Esophagus mucosa (tissue), 1 donor: Measurements from ENCODE around the gene GAPDHS. TPM values are rescaled to one million over a fixed set of nuclear protein-coding genes. Genes with fewer than 3 reads are reported as not detected.
A peak's percentile ranks its signal among the peaks of the same experiment; 100 is the strongest.

Experiments
- ATAC-seq: fragments of 200-7000 bp; cut with Tn5 transposase; one replicate; pipeline ENCODE4 v1.9.1; 2020
- total RNA-seq: library from RNA; stranded (reverse); gene quantifications from one replicate; pipeline ENCODE4 v1.2.4, GENCODE V29; 2023
- donor health status: DM: yes; HTN: yes; CAD: no.

The GAPDHS gene
- total RNA-seq, 1 donor from 2014 or later, result not detected

DNA sequence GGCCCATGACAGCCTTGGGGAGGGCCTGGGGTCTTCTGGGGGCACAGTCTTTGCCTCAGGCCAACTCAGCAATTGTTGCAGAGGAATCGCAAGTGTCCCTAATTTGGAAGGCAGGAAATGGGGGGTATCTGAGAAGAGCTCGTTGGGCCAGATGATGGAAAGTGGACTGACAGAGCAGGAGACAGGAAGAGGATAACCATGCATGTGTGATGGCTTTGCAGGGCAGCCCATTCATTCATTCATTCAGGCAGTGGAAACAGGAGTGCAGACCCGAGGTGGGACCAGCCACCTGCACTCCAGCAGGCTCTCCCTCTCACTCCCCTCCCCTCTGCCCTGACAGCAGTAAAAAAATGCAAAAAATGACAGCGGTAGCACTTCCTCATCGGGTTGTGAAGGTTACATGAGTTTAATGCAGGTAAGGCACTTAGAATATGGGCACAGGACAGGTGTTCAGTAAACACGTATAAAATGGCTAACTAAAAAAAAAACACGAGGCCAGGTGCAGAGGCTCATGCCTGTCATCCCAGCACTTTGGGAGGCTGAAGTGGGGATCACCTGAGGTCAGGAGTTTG is 7.2 kb downstream of the GAPDHS start:
- ATAC-seq, result no peak

DNA sequence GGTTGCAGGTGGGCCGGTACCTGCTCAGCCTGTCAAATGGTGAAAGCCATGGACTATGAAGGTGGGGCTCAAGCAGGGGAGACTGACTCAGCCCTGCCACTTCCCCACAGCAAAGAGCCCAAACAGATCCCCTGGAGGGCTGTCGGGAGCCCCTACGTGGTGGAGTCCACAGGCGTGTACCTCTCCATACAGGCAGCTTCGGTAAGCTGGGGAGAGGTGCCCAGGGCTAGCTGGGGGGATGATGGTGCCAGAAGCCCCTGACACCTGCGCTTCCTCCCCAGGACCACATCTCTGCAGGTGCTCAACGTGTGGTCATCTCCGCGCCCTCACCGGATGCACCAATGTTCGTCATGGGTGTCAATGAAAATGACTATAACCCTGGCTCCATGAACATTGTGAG is 9.0 kb downstream of the GAPDHS start:
- ATAC-seq, result no peak

DNA sequence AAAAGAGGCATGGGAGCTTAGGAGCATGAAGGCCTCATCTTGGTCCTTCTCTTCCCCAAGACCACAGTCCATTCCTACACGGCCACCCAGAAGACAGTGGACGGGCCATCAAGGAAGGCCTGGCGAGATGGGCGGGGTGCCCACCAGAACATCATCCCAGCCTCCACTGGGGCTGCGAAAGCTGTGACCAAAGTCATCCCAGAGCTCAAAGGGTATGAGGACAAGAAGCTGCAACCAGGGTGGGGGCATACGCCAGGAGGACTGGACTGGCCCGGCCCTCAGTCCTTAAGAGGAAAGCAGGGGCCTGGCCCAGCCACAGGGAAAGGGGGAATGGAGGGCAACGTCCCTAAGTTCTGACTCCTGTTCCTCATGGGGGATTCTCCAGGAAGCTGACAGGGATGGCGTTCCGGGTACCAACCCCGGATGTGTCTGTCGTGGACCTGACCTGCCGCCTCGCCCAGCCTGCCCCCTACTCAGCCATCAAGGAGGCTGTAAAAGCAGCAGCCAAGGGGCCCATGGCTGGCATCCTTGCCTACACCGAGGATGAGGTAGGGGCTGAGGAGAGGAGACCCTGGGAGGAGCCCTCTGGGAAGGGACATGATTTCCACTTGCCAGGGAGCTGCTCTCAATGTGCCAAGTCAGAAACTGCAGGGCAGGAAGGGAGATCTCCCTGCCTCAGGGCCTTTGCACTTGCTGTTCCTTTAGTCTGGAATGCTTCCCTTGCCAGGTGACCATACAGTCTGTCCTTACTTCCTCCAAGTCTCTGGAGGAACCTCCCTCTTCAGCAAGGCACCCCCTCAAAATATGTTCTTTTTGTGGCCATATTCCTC is 10.2 kb downstream of the GAPDHS start:
- ATAC-seq, result no peak

DNA sequence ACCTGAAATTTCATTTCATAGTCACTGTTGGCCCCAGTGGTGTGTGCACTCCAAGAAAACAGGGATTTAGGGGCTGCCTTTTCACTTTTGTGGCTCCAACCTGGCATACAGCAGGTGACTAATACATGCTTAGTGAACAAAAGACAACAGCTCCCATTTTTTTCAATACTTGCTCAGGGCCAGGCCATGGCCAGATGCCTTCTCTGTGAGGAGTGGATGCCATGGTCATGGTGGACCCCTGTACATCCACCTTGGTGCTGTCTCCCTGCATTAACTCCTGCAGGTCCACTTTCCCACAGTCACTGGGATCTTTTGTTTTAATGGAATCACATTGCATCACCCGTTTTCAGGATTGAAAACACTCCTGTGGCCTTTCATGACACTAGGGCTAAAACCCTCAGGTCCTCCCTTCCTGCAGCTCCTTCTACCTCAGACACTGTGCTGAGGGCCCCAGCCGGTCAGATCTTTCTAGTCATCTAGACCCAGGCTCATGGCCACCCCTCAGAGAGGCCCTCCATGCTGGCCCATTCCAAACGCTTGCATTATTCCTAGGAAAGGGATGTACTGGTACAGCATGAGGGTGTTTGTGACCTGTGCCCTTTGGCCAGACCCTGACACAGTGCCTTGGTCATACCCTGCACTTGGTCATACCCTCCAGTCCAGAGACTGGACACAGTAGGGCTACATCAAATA is 11.0 kb downstream of the GAPDHS start:
- no peak for ATAC-seq

DNA sequence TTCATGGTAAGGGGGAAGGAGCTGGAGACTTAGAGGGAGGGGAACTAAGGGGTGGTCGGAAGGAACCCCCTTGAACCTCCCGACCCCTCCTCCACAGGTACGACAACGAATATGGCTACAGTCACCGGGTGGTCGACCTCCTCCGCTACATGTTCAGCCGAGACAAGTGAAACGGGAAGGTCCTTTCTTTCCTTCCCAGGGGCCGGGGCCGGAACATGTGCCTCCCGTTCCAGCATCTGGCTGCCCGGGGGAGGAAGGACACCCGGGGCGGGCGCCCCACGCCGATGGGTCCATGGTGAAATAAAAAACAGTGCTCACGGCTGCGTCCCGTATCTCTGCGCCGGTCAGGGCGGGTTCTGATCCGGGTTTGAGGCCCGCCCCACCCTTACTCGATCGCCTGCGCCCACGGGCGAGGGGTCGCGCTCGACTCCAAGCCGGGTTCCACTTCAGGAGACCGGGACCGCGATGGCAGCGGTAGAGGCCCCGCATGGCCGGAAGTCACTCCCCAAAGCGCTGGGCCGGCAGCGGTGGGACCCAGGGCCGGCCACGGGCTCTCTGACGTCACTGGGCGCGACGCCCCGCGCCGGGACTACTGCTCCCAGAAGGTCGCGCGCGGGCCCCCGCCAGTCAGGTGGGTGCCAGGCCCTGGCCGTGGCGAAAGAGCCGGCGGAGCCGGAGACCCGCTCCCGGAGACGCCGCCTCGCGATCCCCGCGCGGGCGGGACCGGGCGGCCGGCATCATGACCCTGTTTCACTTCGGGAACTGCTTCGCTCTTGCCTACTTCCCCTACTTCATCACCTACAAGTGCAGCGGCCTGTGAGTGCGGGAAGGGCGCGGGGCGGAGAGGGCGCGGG is 12.0 kb downstream of the GAPDHS start, which contains the start of gene TMEM147:
TSS of gene TMEM147 (plus strand) at position 626 of the 854 bp plus-strand sequence. CDS start at position 740, 114 bp downstream.
- ATAC-seq, result peak; percentile 91

DNA sequence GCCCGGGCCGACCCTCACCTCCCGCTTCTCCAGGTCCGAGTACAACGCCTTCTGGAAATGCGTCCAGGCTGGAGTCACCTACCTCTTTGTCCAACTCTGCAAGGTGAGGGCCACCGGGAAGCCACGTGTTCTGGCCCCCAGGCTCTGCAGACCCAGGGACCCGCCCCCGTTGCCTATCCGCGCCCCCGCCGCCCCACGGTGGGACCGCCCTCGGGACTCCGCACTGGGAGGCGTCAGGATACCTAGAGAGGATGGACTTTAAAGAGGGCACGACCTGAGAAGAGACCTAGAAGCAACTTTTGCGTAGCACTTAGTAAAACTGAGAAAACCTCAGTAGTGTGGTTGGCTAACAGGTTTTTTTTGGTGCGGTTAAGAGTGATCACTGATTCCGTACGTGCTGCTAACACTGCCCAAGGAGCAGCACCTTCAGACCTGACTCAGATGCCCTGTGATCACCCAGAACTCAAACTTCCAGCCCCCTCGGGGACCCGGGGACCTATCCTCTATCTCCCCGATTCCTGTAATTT is 12.7 kb downstream of the GAPDHS start:
- ATAC-seq, result peak; percentile 42

DNA sequence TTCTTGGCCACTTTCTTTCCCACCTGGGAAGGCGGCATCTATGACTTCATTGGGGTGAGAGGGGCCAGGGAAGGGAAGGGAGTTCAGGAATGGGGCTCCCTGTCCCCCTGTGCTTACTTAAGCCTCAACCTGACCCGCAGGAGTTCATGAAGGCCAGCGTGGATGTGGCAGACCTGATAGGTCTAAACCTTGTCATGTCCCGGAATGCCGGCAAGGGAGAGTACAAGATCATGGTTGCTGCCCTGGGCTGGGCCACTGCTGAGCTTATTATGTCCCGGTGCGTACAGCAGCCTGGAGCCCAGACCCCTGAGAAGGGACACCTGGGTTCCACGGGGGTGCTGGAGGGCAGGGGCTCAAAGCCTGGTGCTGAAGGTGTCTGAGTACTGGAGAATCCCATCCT is 13.3 kb downstream of the GAPDHS start:
- no peak for ATAC-seq

DNA sequence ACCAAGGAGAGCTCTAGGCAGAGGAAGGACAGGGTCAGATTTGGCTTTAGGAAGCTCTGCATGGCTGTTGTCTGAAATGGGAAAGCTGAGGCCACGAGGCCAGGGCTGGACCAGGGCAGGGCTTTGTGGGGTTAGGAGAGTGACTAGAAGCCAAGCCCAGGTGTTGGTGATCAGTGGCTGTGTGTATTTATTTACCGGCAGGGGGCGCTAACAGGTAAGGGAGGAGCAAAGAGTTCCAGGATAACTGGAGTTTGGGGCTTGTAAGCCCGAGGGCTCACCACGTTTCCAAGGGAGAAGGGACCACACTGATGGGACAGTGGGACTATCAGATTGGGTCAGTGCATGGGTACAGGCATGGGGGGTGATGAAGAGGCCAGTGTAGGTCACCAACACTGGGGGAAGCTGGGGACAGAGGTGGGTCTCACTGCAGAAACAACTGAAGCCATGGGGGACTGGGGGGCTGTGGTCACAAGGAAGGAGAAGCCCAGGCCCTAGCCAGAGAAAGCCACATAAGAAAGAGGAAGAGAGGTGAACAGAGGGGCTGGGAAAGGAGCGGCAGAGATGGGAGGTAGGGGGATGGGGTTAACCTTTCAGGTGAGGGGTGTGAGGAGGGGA is 16.0 kb downstream of the GAPDHS start:
- ATAC-seq, result peak; percentile 36

DNA sequence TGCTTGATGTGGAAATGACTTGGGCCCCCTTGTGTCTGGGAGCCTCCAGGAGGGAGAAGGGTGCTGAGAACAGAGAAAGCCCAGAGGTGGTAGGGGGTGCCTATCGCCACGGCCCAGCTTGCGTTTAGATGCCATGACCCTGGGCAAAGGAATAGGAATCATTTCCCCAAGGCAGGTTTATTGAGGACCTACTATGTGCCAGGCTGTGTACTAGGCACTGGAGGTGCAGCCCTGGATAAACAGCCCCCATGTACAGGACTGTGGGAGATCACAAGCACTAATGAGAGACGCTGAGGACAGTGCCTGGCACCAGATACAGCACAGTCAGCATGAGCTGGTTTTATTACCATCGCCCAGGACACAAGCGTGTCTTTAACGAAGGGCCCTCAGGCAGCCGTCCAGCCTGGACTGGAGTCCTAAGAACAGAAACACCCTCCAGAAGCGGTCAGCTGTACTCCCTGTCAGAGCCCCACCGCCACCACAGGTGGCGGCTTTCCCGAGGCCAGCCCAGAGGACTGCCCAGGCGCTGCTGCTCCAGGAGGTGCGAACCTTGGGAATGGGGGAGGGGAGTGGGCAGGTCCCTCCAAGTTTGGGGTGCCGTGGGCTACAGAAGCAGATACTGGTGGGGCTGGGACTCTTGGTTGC is 16.7 kb downstream of the GAPDHS start:
- no peak for ATAC-seq

DNA sequence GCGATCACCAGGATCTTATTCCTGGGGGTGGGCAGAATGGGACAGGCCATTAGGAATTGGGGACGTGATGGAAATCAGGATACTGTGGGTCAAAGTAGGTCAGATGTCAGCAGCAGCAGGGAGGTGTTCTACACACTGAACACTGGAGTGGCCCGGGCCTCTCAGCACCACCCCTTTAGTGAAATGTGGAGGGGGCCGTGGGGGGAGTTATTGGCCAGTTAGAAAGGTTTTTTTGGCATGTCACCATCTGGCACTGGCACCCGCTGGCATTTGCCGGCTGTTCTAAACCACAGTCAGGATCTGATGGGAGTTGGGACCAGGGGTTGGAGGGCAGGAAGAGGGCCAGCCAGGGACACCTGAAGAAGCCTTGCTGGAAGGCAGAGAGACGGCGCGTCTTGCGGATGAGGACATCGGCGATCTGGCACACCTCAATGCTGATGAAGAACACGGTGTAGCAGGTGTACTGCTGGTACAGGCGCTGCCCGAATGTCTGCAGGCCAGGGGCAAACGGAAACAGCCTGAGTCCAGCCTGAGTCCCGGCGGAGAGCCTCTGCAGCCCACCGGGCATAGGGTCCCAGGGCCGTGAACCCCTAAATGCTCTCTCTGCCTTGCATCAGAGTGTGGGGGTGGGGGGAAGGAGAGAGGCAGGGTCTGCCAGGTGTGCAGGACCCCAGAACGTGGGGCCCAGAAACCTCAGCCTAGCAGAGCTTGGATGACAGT is 18.0 kb downstream of the GAPDHS start:
- no peak for ATAC-seq

DNA sequence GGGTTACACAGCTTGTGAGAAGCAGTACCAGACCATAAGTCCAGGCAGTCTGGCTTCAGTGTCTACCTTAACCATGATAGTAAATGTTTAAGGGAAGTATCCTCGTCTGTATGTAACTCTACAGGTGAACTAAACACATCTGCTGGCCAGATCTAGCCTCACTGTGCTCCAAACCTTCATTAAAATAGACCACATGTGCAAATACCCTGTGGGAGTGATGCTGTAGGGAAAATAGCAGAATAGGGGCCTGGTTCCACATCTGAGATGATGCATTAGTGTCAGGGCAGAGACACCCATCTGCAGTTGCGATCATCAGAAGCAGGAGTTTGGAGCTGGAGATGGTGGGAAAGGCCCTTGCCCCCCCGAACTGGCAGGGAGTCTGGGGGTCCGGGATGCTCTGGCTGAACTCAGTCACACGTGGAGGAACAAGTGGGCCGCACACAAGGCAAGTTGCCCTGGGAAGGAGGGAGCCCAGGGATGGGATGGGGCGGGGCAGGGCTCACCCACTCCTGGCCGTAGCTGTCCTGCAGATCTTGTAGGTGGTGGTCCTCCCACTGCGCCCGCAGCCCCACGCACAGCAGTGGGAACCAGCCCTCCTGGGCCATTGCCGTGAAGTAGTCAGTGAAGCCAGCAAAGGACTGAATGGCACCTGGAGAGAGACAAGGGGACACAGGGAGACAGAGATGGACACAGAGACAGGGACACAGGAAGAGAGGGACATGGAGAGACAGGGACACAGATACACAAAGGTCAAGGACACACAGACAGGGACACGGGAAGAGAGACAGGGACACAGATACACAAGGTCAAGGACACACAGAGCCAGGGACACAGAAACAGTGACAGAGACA is 19.5 kb downstream of the GAPDHS start:
- ATAC-seq, result no peak

DNA sequence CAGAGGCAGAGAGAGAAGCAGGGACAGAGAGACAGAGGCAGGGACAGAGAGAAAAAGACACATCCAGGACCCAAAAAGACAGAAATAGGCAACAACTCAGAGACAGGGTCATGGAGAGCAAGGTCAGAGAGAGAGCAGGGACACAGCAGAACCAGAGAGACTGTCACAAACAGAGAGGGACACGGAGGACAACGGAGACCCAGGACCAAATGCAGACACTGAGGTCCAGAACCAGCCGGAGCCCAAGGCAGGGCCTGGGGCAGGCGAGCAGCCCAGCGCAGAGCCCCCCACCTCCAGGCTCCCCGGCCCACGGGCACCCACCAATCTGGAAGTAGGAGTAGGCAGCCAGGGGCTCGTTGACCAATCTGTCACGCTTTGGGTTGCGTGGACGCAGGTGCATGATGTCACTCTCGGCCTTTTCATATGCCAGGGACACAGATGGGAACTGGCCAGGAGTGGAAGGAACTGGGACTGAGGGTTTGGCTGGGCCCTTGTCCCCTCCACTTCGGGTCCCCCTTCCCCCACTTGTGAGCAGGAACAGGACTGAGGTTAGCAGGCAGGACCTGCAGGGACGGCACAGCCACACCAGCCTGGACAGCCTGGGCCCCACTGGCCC is 20.2 kb downstream of the GAPDHS start:
- ATAC-seq, result no peak

DNA sequence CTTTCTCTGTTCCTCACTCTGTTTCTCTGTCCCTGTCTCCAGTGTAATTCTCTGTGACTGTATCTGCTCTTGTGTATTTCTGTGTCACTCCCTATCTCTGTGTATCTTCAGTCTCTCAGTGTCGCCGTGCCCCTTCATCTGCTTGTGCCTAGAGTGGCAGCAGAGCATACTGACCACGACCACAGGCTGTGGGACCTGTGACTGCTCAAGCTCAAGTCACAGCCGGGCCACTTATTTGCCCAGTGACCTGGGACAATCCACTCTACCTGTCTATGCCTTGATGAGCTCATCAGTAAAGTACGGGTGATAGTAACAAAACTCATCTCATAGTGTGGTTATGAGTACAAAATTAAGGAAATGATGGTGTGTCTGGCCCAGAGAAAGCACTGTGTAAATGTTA is 20.8 kb downstream of the GAPDHS start:
- ATAC-seq, result no peak

DNA sequence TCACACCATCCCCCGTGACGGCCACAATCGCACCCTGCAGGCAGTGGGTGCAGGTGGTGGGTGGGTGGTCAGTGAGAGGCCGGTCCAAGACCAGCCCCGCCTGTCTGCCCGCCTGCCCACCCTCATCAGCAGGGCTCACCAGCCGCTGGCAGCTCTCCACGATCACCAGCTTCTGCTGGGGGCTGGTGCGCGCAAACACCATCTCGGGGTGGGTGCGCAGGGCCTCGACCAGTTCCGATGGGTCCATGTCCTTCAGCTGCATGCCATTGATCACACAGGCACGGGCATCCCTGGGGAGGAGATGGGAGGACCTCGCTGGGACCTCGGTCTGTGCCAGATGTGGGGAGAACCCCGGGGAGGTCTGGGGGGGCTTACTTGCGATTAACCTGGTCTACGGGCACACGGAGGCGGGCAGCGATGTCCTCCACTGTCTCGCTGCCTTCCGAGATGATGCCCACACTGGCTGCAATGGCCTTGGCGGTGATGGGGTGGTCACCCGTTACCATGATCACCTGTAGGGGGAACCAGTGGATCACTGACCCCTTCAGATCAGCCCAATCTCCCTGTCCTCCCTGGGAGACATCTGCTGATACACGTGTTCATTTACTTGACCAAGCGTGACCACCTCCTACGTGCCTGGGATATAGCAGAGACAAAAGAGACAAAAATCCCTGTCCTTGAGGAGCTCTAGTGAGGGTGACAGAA is 22.2 kb downstream of the GAPDHS start:
- no peak for ATAC-seq

DNA sequence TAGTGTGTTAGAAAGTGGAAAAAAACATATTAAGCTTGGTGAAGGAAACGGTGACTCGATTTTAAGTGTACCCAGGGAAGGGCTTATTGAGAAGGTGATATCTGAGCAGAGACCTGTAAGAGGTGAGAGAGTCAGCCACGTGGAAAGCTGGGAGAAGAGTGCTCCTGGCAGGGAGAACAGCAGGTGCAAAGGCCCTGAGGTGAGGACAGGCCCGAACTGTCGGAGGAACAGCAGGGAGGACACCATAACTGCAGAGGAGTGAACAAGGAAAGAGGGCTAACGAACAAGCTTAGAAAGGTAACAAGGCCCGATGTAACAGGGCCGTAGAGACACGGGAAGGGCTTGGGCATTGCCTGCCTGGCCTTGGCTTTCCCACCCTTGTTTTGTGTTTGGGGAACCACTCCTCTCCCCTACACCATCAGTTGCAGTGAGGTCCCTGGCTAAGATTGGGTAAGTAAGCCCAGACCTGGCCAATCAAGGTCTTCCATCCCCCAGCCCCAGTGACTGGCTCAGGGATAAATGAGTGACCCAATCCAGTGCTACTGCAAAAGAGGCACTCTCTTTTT is 22.9 kb downstream of the GAPDHS start:
- ATAC-seq, result no peak

DNA sequence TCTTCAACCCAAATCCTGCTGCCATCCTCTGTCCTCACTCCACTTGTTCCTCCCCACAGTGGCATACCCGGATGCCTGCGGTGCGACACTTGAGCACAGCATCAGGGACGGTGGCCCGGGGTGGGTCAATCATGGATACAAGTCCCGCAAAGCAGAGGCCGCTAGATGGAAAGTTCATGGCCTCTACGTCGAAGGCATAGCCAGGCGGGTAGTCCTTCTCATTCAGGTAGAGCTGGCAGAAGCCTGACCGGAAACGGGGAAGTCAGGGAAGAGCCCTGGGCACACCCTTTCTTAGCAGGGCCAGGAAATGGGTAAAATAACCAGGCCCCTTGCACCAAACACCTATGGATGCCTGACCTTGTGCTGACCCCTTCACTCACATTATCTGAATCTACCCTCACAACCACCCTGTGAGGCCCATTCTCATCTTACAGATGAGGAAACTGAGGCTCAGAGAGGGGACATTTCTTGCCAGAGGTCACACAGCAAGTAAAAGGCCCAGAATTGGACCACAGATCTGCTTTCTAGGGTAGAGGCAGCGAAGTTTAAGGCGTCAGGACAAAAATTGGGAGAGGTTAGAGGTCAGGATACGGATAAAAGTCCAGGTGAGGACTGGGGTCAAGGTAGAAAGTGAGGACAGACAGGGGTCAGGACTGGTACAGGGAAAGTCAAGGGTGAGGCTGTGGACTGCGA is 23.7 kb downstream of the GAPDHS start:
- ATAC-seq, result no peak

DNA sequence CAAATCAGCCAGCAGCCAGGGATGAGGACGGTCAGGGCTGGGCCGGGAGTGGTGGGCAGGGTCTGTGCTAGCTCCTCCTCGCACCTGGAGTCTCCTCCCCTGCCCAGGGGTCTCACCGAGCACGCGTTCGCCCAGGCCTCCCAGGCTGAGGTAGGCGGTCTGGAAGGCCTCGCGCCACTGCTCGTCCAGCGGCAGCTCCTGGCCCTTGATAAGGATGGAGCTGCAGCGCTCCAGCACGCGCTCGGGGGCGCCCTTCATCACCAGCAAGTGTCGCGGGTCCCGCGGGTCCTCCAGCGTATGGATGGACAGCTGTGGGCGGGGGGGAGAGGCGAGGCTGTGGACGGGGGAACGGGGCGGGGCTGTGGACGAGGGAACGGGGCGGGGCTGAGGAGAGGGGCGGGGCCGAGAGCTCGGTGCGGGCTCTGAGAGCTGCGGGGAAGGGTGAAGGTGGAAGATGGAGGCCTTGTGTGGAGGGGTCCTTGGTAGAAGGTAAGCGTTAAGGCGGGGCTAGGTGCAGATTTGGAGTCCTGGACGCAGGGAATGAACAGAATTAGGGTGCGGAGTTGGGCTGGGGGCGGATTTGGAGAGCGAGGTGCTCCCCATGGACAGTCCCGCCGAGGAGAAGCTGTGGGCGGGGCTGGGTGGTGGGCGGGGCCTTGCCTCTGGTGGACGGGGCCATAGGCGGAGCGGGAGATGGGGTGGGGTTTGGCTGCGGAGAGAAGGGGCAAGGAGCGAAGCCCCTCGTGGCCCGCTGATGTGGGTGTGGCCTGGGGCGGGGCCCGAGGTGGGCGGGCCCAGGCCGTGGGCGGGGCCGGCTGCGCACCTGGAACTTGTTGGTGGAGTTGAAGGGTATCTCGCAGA is 24.5 kb downstream of the GAPDHS start:
- peak; percentile 32 for ATAC-seq
